WTC11 (cell line): ENCODE results near the gene TAOK3. TPM values are rescaled to one million over a fixed set of nuclear protein-coding genes. Genes with fewer than 3 reads are reported as not detected.
"Not testable (repeated sequence)": the region's sequence is repeated elsewhere in the genome, so short reads cannot be mapped to it uniquely, and the experiment has no call there.

ENCODE experiments used
- ATAC-seq: fragments of 200-7000 bp; cut with Tn5 transposase; 2 replicates; pipeline ENCODE4 v1.10.0; 2021; ENCODE audit warnings: mild to moderate bottlenecking, moderate library complexity
- CTCF ChIA-PET: fragments of 300-600 bp; sonication (Branson Sonifier 250); formaldehyde crosslinking; loops from one replicate; lab custom pipeline; 2021; ENCODE audit warnings: antibody characterized with exemption; lab: Charles Lee
- POLR2A ChIA-PET: fragments of 350-600 bp; sonication (Branson Sonifier 250); formaldehyde crosslinking; loops from one replicate; lab custom pipeline; 2021; ENCODE audit warnings: antibody characterized with exemption; lab: Charles Lee
- DNase-seq: peaks from one replicate; pipeline ENCODE4 v3.0.0; 2021; ENCODE audit warnings: low spot score
- H3K27ac Mint-ChIP-seq: 2 replicates; pipeline ENCODE4 v1.8.0; 2021; ENCODE audit warnings: mixed read lengths
- H3K27me3 Mint-ChIP-seq: 2 replicates; pipeline ENCODE4 v1.8.0; 2021; ENCODE audit warnings: low read depth, mild to moderate bottlenecking, moderate library complexity, mixed read lengths
- H3K36me3 Mint-ChIP-seq: 2 replicates; pipeline ENCODE4 v1.8.0; 2021; ENCODE audit warnings: mixed read lengths
- H3K4me1 Mint-ChIP-seq: 2 replicates; pipeline ENCODE4 v1.8.0; 2022; ENCODE audit warnings: mixed read lengths
- H3K4me3 Mint-ChIP-seq: 2 replicates; pipeline ENCODE4 v1.8.0; 2021; ENCODE audit warnings: mild to moderate bottlenecking, moderate library complexity, mixed read lengths
- H3K9me3 Mint-ChIP-seq: 2 replicates; pipeline ENCODE4 v1.8.0; 2021; ENCODE audit warnings: mixed read lengths
- AR ChIP-seq: fragments of 250-450 bp; sonication (Bioruptor Pico); IDR thresholded peaks from 2 replicates; pipeline ENCODE4 v1.9.0; 2021; ENCODE audit warnings: mild to moderate bottlenecking
- CDX4 ChIP-seq: fragments of 250-450 bp; sonication (Bioruptor Pico); IDR thresholded peaks from 2 replicates; pipeline ENCODE4 v1.9.0; 2021; ENCODE audit warnings: moderate library complexity, mild to moderate bottlenecking, inconsistent platforms, borderline replicate concordance
- E2F1 ChIP-seq: sonication (generic); formaldehyde crosslinking; IDR thresholded peaks from 2 replicates; pipeline ENCODE4 v1.8.0; 2022; ENCODE audit warnings: mild to moderate bottlenecking, missing genetic modification reagents
- ELF4 ChIP-seq: sonication (generic); formaldehyde crosslinking; IDR thresholded peaks from 2 replicates; pipeline ENCODE4 v1.8.1; 2022; ENCODE audit warnings: low read depth, mild to moderate bottlenecking, moderate library complexity, missing genetic modification reagents
- FOXP1 ChIP-seq: sonication (generic); formaldehyde crosslinking; IDR thresholded peaks from 2 replicates; pipeline ENCODE4 v1.8.0; 2022; ENCODE audit warnings: missing genetic modification reagents, mild to moderate bottlenecking, moderate library complexity, borderline replicate concordance
- IRF2 ChIP-seq: sonication (generic); formaldehyde crosslinking; IDR thresholded peaks from 2 replicates; pipeline ENCODE4 v1.8.0; 2022; ENCODE audit warnings: low read depth, missing genetic modification reagents, borderline replicate concordance
- JAZF1 ChIP-seq: fragments of 250-450 bp; sonication (Bioruptor Pico); IDR thresholded peaks from 2 replicates; pipeline ENCODE4 v1.9.0; 2021; ENCODE audit warnings: moderate library complexity, mild to moderate bottlenecking, inconsistent platforms
- MLX ChIP-seq: sonication (generic); formaldehyde crosslinking; IDR thresholded peaks from 2 replicates; pipeline ENCODE4 v1.8.1; 2023; ENCODE audit warnings: mild to moderate bottlenecking, missing genetic modification reagents, moderate library complexity
- NR2C2 ChIP-seq: sonication (generic); formaldehyde crosslinking; IDR thresholded peaks from 2 replicates; pipeline ENCODE4 v1.8.0; 2022; ENCODE audit warnings: mild to moderate bottlenecking, missing genetic modification reagents
- ZNF138 ChIP-seq: sonication (generic); formaldehyde crosslinking; conservative IDR thresholded peaks from 2 replicates; pipeline ENCODE4 v1.8.1; 2022; ENCODE audit warnings: mild to moderate bottlenecking, moderate library complexity, missing genetic modification reagents
- ZNF263 ChIP-seq: sonication (generic); formaldehyde crosslinking; IDR thresholded peaks from 2 replicates; pipeline ENCODE4 v1.8.1; 2022; ENCODE audit warnings: low read depth, mild to moderate bottlenecking, moderate library complexity, missing genetic modification reagents
- total RNA-seq: library from RNA; stranded (reverse); gene quantifications from 3 replicates; pipeline ENCODE4 v1.2.3, GENCODE V29; 2021
- TF ChIP-seq, protein P1 (sequence below): sonication (generic); formaldehyde crosslinking; IDR thresholded peaks from 2 replicates; pipeline ENCODE4 v1.8.1; 2022; ENCODE audit warnings: mild to moderate bottlenecking, moderate library complexity, missing genetic modification reagents

The TAOK3 gene
- total RNA-seq, 1 experiment from 2014 or later: 13.0 TPM

GRCh38 chr12:118135788-118136558 is 236.7 kb downstream of the TAOK3 start, which contains the start of gene PEBP1 (continued):
- TF ChIP-seq MLX (CRISPR knock-in tag): peak; percentile 90
- no peak for TF ChIP-seq ELF4
- TF ChIP-seq, protein P1, sequence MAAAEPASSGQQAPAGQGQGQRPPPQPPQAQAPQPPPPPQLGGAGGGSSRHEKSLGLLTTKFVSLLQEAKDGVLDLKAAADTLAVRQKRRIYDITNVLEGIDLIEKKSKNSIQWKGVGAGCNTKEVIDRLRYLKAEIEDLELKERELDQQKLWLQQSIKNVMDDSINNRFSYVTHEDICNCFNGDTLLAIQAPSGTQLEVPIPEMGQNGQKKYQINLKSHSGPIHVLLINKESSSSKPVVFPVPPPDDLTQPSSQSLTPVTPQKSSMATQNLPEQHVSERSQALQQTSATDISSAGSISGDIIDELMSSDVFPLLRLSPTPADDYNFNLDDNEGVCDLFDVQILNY: peak; percentile 66; the same call in 1 of the 2 replicates
- TF ChIP-seq FOXP1 (CRISPR knock-in tag): peak; percentile 98

GRCh38 chr12:118129436-118129835 is 243.3 kb downstream of the TAOK3 start:
- POLR2A ChIA-PET, H3K9me3 Mint-ChIP-seq: not testable (repeated sequence)

DNA sequence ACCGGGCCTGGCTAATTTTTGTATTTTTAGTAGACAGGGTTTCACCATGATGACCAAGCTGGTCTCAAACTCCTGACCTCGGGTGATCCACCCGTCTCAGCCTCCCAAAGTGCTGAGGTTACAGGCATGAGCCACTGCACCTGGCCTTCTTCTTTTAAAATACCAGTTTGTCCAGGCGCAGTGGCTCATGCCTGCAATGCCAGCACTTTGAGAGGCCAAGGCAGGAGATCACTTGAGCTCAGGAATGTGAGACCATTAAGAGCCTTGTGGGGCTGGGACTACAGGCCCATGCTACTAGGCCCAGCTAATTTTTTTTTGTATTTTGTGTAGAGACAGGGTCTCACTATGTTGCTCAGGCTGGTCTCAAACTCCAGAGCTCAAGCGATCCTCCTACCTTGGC is 244.8 kb downstream of the TAOK3 start:
- H3K4me1 Mint-ChIP-seq: peaks cover 16% of the 10 kb centered on the region; the same call in 1 of the 2 replicates
- ATAC-seq (no peak), DNase-seq (no peak)
- no peak overlapping the region for H3K27ac Mint-ChIP-seq
- no peak overlapping the region for H3K4me3 Mint-ChIP-seq
- H3K36me3 Mint-ChIP-seq: peaks cover 14% of the 10 kb centered on the region
- peaks cover 8% of the 10 kb centered on the region for H3K9me3 Mint-ChIP-seq
- ChIA-PET POLR2A (no interaction called here), CTCF (no interaction called here)
- no peaks in the 10 kb centered on the region for H3K27me3 Mint-ChIP-seq
- TF ChIP-seq CDX4 (CRISPR knock-in tag) (no peak), ZNF138 (CRISPR knock-in tag) (no peak), IRF2 (CRISPR knock-in tag) (no peak), E2F1 (CRISPR knock-in tag) (no peak), AR (CRISPR knock-in tag) (no peak), NR2C2 (CRISPR knock-in tag) (no peak), ZNF263 (CRISPR knock-in tag) (no peak), JAZF1 (CRISPR knock-in tag) (no peak)

More at GRCh38 chr12:118129436-118129835, 243.3 kb downstream of the TAOK3 start:
- H3K4me3 Mint-ChIP-seq, DNase-seq, CTCF ChIA-PET, ATAC-seq, H3K4me1 Mint-ChIP-seq, H3K27ac Mint-ChIP-seq, H3K27me3 Mint-ChIP-seq: not testable (repeated sequence)
- H3K36me3 Mint-ChIP-seq: peaks cover 14% of the 10 kb centered on the region
